IMR-90 (cell line): ENCODE results near the gene STK32A. TPM values are rescaled to one million over a fixed set of nuclear protein-coding genes. Genes with fewer than 3 reads are reported as not detected.

ENCODE experiments used
- ATAC-seq: fragments of 200-7000 bp; cut with Tn5 transposase; 2 replicates; pipeline ENCODE4 v1.9.1; 2020; ENCODE audit warnings: low read depth, mild to moderate bottlenecking, moderate library complexity
- BruUV-seq: library from RNA; stranded (reverse); fragments of 400-500 nt; replicated peaks from 2 replicates; lab custom pipeline; 2021; lab: Mats Ljungman, UMichigan
- CTCF ChIA-PET: fragments of 300-600 bp; formaldehyde crosslinking; extraction: SDS; loops from one replicate; lab custom pipeline; 2021; ENCODE audit warnings: antibody characterized with exemption; lab: Yijun Ruan, JAX
- POLR2A ChIA-PET: fragments of 300-600 bp; sonication (Branson Sonifier 250); formaldehyde crosslinking; loops from one replicate; lab custom pipeline; 2022; ENCODE audit warnings: antibody characterized with exemption; ENCODE audit not compliant: unreplicated experiment; lab: Charles Lee
- DNase-seq: peaks from one replicate; pipeline ENCODE4 v3.0.0; 2013
- H2AFZ ChIP-seq: replicated peaks from 2 replicates; pipeline ENCODE3; 2013; ENCODE audit warnings: low read length, mild to moderate bottlenecking; ENCODE audit not compliant: poor library complexity
- H2AK5ac ChIP-seq: 2 replicates; pipeline ENCODE4 v1.6.1; 2013; ENCODE audit warnings: low read depth, low read length, inconsistent platforms
- H2AK9ac ChIP-seq: replicated peaks from 2 replicates; pipeline ENCODE3; 2013; ENCODE audit warnings: mild to moderate bottlenecking, low read depth, low read length, moderate library complexity; ENCODE audit not compliant: poor library complexity
- H2BK120ac ChIP-seq: 2 replicates; pipeline ENCODE4 v1.6.1; 2013; ENCODE audit warnings: low read depth, low read length, inconsistent platforms
- H2BK15ac ChIP-seq: 3 replicates; pipeline ENCODE4 v1.6.1; 2013; ENCODE audit warnings: low read depth, low read length, inconsistent platforms
- H2BK20ac ChIP-seq: 2 replicates; pipeline ENCODE4 v1.6.1; 2013; ENCODE audit warnings: low read depth, mild to moderate bottlenecking, inconsistent platforms, low read length, moderate library complexity
- H2BK5ac ChIP-seq: 2 replicates; pipeline ENCODE4 v1.6.1; 2013; ENCODE audit warnings: mild to moderate bottlenecking, low read depth, low read length, inconsistent platforms; ENCODE audit not compliant: poor library complexity, severe bottlenecking
- H3K14ac ChIP-seq: replicated peaks from 2 replicates; pipeline ENCODE4 v1.6.1; 2013; ENCODE audit warnings: low read depth, low read length, inconsistent platforms
- H3K18ac ChIP-seq: 2 replicates; pipeline ENCODE4 v1.6.1; 2013; ENCODE audit warnings: low read depth, low read length, control low read depth
- H3K23ac ChIP-seq: 2 replicates; pipeline ENCODE4 v1.6.1; 2013; ENCODE audit warnings: low read depth, low read length, inconsistent platforms
- H3K27ac ChIP-seq: 2 replicates; pipeline ENCODE4 v1.5.1; 2013; ENCODE audit warnings: mild to moderate bottlenecking, control low read depth, low read length; ENCODE audit not compliant: insufficient read depth
- H3K27me3 ChIP-seq: 2 replicates; pipeline ENCODE4 v1.6.1; 2013; ENCODE audit warnings: low read length; ENCODE audit not compliant: control insufficient read depth, insufficient read depth
- H3K36me3 ChIP-seq: 2 replicates; pipeline ENCODE4 v1.6.1; 2013; ENCODE audit warnings: low read length, mixed read lengths; ENCODE audit not compliant: control insufficient read depth, insufficient read depth
- H3K4ac ChIP-seq: 2 replicates; pipeline ENCODE4 v1.6.1; 2013; ENCODE audit warnings: low read depth, low read length, inconsistent platforms
- H3K4me1 ChIP-seq: 2 replicates; pipeline ENCODE4 v1.6.1; 2013; ENCODE audit warnings: low read length, mixed read lengths; ENCODE audit not compliant: control insufficient read depth, insufficient read depth
- H3K4me2 ChIP-seq: 2 replicates; pipeline ENCODE4 v1.6.1; 2013; ENCODE audit warnings: low read depth, mild to moderate bottlenecking, control low read depth, low read length, moderate library complexity
- H3K4me3 ChIP-seq: 2 replicates; pipeline ENCODE4 v1.5.1; 2013; ENCODE audit warnings: low read depth, mild to moderate bottlenecking, control low read depth, low read length, moderate library complexity; ENCODE audit not compliant: insufficient read depth
- H3K56ac ChIP-seq: 2 replicates; pipeline ENCODE4 v1.6.1; 2013; ENCODE audit warnings: low read length, inconsistent platforms; ENCODE audit not compliant: insufficient read depth; ENCODE audit errors: extremely low read depth
- H3K79me1 ChIP-seq, 2 experiments: 2 replicates each; pipeline ENCODE4 v1.6.1; 2013; ENCODE audit warnings: low read length in 2 of 2, inconsistent platforms in 1 of 2, low read depth in 1 of 2
- H3K9ac ChIP-seq: 2 replicates; pipeline ENCODE4 v1.6.1; 2013; ENCODE audit warnings: low read depth, low read length, control low read depth
- H3K9me1 ChIP-seq: 2 replicates; pipeline ENCODE4 v1.6.1; 2013; ENCODE audit warnings: low read length, inconsistent platforms; ENCODE audit not compliant: insufficient read depth
- H3K9me3 ChIP-seq: 2 replicates; pipeline ENCODE4 v1.6.1; 2013; ENCODE audit warnings: low read length; ENCODE audit not compliant: control insufficient read depth, insufficient read depth
- H4K20me1 ChIP-seq: 2 replicates; pipeline ENCODE4 v1.6.1; 2013; ENCODE audit warnings: low read length, inconsistent platforms; ENCODE audit not compliant: insufficient read depth
- H4K5ac ChIP-seq: 2 replicates; pipeline ENCODE4 v1.6.1; 2013; ENCODE audit warnings: mild to moderate bottlenecking, low read depth, low read length, control low read depth
- H4K8ac ChIP-seq, 2 experiments: 2 replicates each; pipeline ENCODE4 v1.6.1; 2013; ENCODE audit warnings: low read depth in 2 of 2, low read length in 2 of 2, control low read depth in 1 of 2, inconsistent platforms in 1 of 2
- H4K91ac ChIP-seq: 2 replicates; pipeline ENCODE4 v1.6.1; 2013; ENCODE audit warnings: low read depth, low read length, inconsistent platforms; ENCODE audit not compliant: insufficient read depth
- BHLHE40 ChIP-seq: fragments of 150-350 bp; IDR thresholded peaks from 2 replicates; pipeline ENCODE4 v1.6.1; 2016; ENCODE audit warnings: mild to moderate bottlenecking, low read depth, low read length
- CEBPB ChIP-seq: IDR thresholded peaks from 2 replicates; pipeline ENCODE4 v1.6.1; 2012; ENCODE audit warnings: low read depth, low read length, improper control_type of control experiment
- CHD1 ChIP-seq: IDR thresholded peaks from 2 replicates; pipeline ENCODE4 v1.6.1; 2012; ENCODE audit warnings: low read depth, low read length, improper control_type of control experiment
- FOS ChIP-seq: fragments of 150-350 bp; IDR thresholded peaks from 2 replicates; pipeline ENCODE4 v1.6.1; 2016; ENCODE audit warnings: low read depth, low read length
- MAFK ChIP-seq: IDR thresholded peaks from 2 replicates; pipeline ENCODE4 v1.6.1; 2012; ENCODE audit warnings: low read depth, low read length, improper control_type of control experiment
- MAZ ChIP-seq: IDR thresholded peaks from 2 replicates; pipeline ENCODE4 v1.6.1; 2012; ENCODE audit warnings: low read depth, mild to moderate bottlenecking, low read length, improper control_type of control experiment, moderate library complexity, borderline replicate concordance
- MXI1 ChIP-seq: IDR thresholded peaks from 2 replicates; pipeline ENCODE4 v1.6.1; 2012; ENCODE audit warnings: low read depth, mild to moderate bottlenecking, low read length, moderate library complexity, borderline replicate concordance
- NFE2L2 ChIP-seq: fragments of 150-350 bp; IDR thresholded peaks from 2 replicates; pipeline ENCODE4 v1.6.1; 2016; ENCODE audit warnings: low read depth, mild to moderate bottlenecking, low read length
- POLR2A ChIP-seq: IDR thresholded peaks from 2 replicates; pipeline ENCODE4 v1.6.1; 2012; ENCODE audit warnings: mild to moderate bottlenecking, low read depth, low read length
- RAD21 ChIP-seq: IDR thresholded peaks from 2 replicates; pipeline ENCODE4 v1.6.1; 2012; ENCODE audit warnings: low read length, improper control_type of control experiment
- RCOR1 ChIP-seq: IDR thresholded peaks from 2 replicates; pipeline ENCODE4 v1.6.1; 2012; ENCODE audit warnings: mild to moderate bottlenecking, low read length, improper control_type of control experiment; ENCODE audit not compliant: insufficient replicate concordance
- RFX5 ChIP-seq: IDR thresholded peaks from 2 replicates; pipeline ENCODE4 v1.8.0; 2012; ENCODE audit warnings: low read depth, mild to moderate bottlenecking, low read length, moderate library complexity
- SMC3 ChIP-seq: fragments of 150-350 bp; IDR thresholded peaks from 2 replicates; pipeline ENCODE4 v1.6.1; 2016; ENCODE audit warnings: low read depth, mild to moderate bottlenecking, antibody characterized with exemption, low read length, moderate library complexity
- USF2 ChIP-seq: fragments of 150-350 bp; IDR thresholded peaks from 2 replicates; pipeline ENCODE4 v1.6.1; 2017; ENCODE audit warnings: mild to moderate bottlenecking, antibody characterized with exemption, low read length, low read depth
- WGBS, 2 experiments: methylation state at CpG; one replicate each; pipeline versions ENCODE4 v1.1.5 to v1.1.7; 2013; ENCODE audit warnings: missing lambda C conversion rate in 2 of 2; ENCODE audit not compliant: insufficient read length in 1 of 2; ENCODE audit errors: extremely low coverage in 2 of 2; 5-methylcytosine and 5-hydroxymethylcytosine counted together
- dilution Hi-C: fragments of 300-500 bp; cut with HindIII; formaldehyde crosslinking; loops from one replicate; pipeline ENCODE4 v1.14.3; 2018; ENCODE audit warnings: low sequenced_read_pairs; ENCODE audit not compliant: unreplicated experiment
- in situ Hi-C: fragments of 300-500 bp; cut with MboI; formaldehyde crosslinking; loops from 3 replicates; pipeline ENCODE4 v1.14.3; 2019; ENCODE audit warnings: low sequenced_read_pairs, inconsistent platforms, mixed read lengths
- intact Hi-C: fragments of 100-400 bp; cut with micrococcal nuclease; formaldehyde crosslinking; loops from 2 replicates; pipeline ENCODE4 v1.10.0; 2022
- polyA plus RNA-seq, 3 experiments: library from polyadenylated mRNA; depleted of rRNA; stranded (reverse); fragments of >200 nt; gene quantifications; 2 replicates each; pipeline ENCODE4 v1.2.3, GENCODE V29; 2012; ENCODE audit warnings: low replicate concordance in 1 of 3
- total RNA-seq: library from RNA; depleted of rRNA; stranded (reverse); fragments of >200 nt; gene quantifications from 2 replicates; pipeline ENCODE4 v1.2.3, GENCODE V29; 2012
- TF ChIP-seq, protein P1 (sequence below): fragments of 150-350 bp; IDR thresholded peaks from 2 replicates; pipeline ENCODE4 v1.6.1; 2016; ENCODE audit warnings: low read depth, mild to moderate bottlenecking, low read length, moderate library complexity, borderline replicate concordance
- TF ChIP-seq, protein P2 (sequence below): conservative IDR thresholded peaks from 2 replicates; pipeline ENCODE4 v1.5.1; 2012; ENCODE audit warnings: mild to moderate bottlenecking, low read depth, low read length, improper control_type of control experiment

STK32A gene
- total and polyA plus RNA-seq, 2 of the 4 experiments (the other 2 are of a cell fraction): 0.12 to 0.18 TPM

DNA sequence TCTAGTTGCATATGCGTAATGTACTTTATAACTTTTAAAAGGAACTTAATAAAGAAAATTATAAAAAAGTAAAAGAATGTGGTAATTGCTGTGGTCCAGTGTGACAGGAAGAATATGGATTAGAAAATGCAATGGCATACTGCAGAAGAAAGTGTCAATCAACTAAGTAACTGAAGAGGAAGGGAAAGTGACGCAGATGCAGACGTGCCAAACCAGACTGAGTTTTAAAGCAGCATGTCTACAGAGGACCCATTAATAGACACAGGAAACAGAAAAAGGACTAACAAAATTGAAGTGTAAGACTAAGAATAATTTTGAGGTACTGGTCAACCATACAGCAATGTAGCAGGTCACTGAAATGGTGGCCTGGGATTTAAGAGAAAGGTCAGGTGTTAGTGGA lies 201.8 kb downstream of the STK32A start:
- no peak overlapping the region for H2BK120ac ChIP-seq
- TF ChIP-seq BHLHE40: no peak
- no peak for TF ChIP-seq USF2
- no peak for TF ChIP-seq SMC3
- no peak for TF ChIP-seq POLR2A
- no peak for TF ChIP-seq RAD21
- no peak for TF ChIP-seq CHD1
- no peak for TF ChIP-seq MAFK
- TF ChIP-seq RFX5: no peak
- TF ChIP-seq FOS: no peak
- no peak for TF ChIP-seq MAZ
- TF ChIP-seq, protein P1, sequence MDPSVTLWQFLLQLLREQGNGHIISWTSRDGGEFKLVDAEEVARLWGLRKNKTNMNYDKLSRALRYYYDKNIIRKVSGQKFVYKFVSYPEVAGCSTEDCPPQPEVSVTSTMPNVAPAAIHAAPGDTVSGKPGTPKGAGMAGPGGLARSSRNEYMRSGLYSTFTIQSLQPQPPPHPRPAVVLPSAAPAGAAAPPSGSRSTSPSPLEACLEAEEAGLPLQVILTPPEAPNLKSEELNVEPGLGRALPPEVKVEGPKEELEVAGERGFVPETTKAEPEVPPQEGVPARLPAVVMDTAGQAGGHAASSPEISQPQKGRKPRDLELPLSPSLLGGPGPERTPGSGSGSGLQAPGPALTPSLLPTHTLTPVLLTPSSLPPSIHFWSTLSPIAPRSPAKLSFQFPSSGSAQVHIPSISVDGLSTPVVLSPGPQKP: no peak
- TF ChIP-seq, protein P2, sequence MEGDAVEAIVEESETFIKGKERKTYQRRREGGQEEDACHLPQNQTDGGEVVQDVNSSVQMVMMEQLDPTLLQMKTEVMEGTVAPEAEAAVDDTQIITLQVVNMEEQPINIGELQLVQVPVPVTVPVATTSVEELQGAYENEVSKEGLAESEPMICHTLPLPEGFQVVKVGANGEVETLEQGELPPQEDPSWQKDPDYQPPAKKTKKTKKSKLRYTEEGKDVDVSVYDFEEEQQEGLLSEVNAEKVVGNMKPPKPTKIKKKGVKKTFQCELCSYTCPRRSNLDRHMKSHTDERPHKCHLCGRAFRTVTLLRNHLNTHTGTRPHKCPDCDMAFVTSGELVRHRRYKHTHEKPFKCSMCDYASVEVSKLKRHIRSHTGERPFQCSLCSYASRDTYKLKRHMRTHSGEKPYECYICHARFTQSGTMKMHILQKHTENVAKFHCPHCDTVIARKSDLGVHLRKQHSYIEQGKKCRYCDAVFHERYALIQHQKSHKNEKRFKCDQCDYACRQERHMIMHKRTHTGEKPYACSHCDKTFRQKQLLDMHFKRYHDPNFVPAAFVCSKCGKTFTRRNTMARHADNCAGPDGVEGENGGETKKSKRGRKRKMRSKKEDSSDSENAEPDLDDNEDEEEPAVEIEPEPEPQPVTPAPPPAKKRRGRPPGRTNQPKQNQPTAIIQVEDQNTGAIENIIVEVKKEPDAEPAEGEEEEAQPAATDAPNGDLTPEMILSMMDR: no peak
- no peak for TF ChIP-seq MXI1
- TF ChIP-seq CEBPB: no peak
- no peak for TF ChIP-seq RCOR1
- TF ChIP-seq NFE2L2: no peak
- dilution Hi-C loops (no loop called here), intact Hi-C loops (no loop called here), in situ Hi-C loops (no loop called here)
- no peak overlapping the region for H2AFZ ChIP-seq
- H4K20me1 ChIP-seq: peaks cover 5% of the 10 kb centered on the region; the same call in 1 of the 2 replicates
- no peak overlapping the region for H2AK5ac ChIP-seq
- H2BK20ac ChIP-seq: no peak overlapping the region
- no peak overlapping the region for H3K4me2 ChIP-seq
- no peak overlapping the region for H3K14ac ChIP-seq
- no peak overlapping the region for H2AK9ac ChIP-seq
- H3K23ac ChIP-seq: no peak overlapping the region
- no peaks in the 10 kb centered on the region for H3K36me3 ChIP-seq
- peaks cover 29 to 49% of the 10 kb centered on the region in 2 experiments for H3K79me1 ChIP-seq
- H3K56ac ChIP-seq: no peak overlapping the region
- H3K9me3 ChIP-seq: no peaks in the 10 kb centered on the region
- no peak overlapping the region for H3K27ac ChIP-seq
- H3K4me1 ChIP-seq: peaks cover 2% of the 10 kb centered on the region
- no peak overlapping the region for H2BK15ac ChIP-seq
- no peak overlapping the region for H3K4ac ChIP-seq
- peaks cover 2% of the 10 kb centered on the region; the same call in 1 of the 2 replicates for H3K9me1 ChIP-seq
- ATAC-seq: no peak
- DNase-seq: no peak
- no peak overlapping the region for H4K5ac ChIP-seq
- no peak overlapping the region for H4K8ac ChIP-seq
- H3K27me3 ChIP-seq: no peaks in the 10 kb centered on the region
- no peak overlapping the region for H3K4me3 ChIP-seq
- WGBS, 2 experiments: no CpG with 5 or more reads among the region's 3 CpGs
- no peak overlapping the region for H2BK5ac ChIP-seq
- H3K9ac ChIP-seq: no peak overlapping the region
- H3K18ac ChIP-seq: no peak overlapping the region
- CTCF ChIA-PET: no interaction called here
- H4K91ac ChIP-seq: no peak overlapping the region
- no TSS peak for BruUV-seq
- POLR2A ChIA-PET: no interaction called here
